Activated CD4-positive, alpha-beta T cell treated with anti-CD3 and anti-CD28 coated beads for 4 hours (primary cell): ENCODE measurements around the gene AAMDC.
"Not testable (repeated sequence)": the region's sequence is repeated elsewhere in the genome, so short reads cannot be mapped to it uniquely, and the experiment has no call there.

Experiments used
- DNase-seq, 2 donors: peaks; one replicate each; pipeline ENCODE4 v3.0.0-alpha.2; 2020

The AAMDC gene

DNA sequence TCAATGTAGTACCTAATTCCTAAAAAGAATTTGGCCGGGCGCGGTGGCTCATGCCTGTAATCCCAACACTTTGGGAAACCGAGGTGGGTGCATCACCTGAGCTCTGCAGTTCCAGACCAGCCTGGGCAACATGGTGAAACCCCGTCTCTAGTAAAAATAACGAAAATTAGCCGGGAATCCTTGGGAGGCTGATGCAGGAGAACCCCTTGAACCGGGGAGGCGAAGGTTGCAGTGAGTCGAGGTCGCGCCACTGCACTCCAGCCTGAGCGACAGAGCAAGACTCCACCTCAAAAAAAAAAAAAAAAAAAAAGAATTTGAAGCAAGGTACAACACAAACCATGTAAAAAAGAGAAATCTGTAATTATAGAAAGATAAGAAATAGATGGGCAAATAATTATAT lies 1.2 kb downstream of the AAMDC start:
- DNase-seq, result not testable (repeated sequence)

DNA sequence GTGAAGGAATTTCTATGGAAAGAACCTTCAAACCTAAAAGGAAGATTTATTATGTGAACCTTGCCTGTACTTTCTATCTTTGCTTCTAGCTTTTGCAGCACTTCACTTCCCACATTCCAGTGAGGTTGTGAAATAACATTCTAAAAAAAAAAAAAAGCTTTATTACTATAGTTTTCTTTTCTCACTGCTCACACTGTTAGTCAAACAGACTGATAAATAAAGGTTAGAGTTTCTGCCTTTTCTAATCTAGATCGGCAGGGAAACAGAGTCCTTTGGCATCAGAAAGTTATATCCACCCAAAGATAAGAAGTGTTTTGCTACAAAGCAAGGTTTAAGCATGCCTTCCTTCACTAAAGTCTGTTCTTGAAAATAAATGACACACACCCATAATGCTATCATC lies 2.8 kb downstream of the AAMDC start:
- no peak for DNase-seq

DNA sequence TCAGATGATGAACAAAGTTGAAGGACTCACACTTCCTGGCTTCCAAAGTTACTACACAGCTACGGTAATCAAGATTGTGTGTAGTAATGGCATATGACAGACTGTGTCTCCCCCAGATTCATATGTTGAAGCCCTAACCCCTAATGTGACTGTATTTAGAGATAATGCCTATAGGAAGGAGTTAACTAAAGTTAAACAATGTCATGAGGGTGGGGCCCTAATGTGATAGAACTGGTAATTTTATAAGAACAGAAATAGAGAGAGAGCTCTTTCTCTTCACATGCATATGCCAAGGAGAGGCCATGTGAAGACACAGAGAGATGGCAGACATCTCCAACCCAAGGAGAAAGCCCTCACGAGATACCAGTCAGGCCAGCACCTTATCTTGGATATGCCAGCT lies 8.0 kb downstream of the AAMDC start:
- DNase-seq, result no peak

DNA sequence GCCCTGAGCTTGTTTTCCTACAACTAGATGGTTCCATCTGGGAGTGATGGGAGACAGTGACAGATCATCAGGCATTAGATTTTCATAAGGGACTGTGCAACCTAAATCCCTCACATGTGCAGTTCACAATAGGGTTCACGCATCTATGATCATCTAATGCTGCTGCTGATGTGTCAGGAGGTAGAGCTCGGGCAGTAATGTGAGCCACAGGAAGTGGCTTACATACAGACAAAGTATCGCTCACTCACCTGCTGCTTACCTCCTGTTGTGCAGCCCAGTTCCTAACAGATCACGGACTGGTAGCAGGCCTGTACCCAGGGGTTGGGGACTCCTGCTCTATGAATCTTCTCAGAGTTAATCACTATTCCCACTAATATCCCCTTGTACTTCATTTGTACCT lies 12.4 kb downstream of the AAMDC start:
- DNase-seq, result no peak

DNA sequence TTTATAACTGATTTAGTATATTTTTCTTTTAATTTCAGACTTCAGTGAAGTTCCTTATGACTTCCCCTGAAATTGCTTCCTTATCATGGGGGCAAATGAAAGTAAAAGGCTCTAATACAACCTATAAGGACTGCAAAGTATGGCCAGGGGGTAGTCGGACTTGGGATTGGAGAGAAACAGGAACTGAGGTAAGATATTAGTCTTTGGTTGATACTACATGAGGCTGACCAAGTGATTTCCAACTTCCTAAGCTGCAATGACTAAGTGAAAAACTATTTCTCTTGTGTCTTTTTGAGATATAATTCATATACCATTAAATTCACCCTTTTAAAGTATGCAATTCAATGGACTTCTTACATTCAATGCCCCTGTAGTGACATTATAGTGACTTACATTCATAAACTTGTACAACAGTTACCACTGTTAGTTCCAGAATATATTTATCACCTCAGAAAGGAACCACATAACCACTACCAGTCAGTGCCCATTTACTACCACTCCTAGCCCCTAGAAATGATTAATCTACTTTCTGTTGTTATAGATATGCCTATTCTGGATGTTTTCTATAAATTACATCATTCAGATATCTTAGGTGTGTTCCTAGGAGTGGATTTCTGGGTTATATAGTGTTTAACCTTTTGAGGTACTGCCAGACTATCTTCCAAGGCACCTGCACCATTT lies 21.6 kb downstream of the AAMDC start:
- DNase-seq, result no peak

DNA sequence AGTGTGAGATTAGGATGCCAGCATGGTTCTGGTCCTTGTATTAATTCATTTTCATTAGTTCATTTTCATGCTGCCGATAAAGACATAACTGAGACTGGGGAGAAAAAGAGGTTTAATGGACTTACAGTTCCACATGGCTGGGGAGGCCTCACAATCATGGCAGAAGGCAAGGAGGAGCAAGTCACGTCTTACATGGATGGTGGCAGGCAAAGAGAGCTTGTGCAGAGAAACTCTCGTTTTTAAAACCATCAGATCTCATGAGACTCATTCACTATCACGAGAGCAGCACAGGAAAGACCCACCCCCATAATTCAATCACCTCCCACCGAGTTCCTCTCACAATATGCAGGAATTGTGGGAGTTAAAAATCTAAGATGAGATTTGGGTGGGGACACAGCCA lies 22.8 kb downstream of the AAMDC start:
- not testable (repeated sequence) for DNase-seq

DNA sequence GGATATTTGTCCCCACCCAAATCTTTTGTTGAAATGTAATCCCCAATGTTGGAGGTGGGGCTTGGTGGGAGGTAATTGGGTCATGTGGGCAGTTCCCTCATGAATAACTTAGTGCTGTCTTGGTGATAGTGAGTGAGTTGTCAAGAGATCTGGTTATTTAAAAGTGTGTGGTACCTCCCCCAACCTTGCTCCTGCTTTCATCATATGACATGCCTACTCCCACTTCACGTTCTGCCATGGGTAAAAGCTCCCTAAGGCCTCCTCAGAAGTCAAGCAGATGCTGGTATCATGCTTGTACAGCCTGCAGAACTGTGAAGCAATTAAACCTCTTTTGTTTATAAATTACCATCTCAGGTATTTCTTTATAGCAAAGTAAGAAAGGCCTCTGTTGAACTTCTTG lies 30.6 kb downstream of the AAMDC start:
- no peak for DNase-seq

DNA sequence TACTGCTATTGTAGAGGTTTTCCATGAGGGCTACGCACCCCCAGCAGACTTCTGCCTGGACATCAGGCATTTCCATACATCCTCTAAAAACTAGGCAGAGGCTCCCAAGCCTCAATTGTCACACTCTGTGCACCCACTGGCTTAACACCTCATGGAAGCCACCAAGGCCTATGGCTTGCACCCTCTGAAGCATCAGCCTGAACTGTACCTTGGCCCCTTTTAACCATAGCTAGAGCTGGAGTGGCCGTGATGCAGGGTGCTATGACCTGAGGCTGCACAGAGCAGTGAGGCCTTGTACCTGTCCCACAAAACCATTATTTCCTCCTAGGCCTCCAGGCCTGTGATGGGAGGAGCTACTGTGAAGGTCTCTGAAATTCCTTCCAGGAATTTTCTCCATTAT lies 33.9 kb downstream of the AAMDC start:
- DNase-seq, result no peak

DNA sequence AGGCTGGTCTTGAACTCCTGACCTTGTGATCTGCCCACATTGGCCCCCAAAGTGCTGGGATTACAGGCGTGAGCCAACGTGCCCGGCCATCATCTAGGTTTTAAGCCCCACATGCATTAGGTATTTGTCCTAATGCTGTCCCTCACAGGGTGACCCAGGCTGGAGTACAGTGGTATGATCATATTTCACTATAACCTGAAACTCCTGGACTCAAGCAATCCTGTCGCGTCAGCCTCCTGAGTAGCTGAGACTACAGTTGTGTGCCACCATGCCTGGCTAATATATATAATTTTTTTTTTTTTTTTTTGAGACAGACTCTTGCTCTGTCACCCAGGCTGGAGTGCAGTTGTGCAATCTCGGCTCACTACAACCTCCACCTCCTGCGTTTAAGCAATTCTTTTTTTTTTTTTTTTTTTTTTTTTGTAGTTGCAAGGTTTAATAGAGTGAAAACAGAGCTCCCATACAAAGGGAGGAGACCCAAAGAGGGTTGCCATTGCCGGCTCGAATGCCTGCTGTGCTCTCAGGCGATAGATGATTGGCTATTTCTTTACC lies 37.0 kb downstream of the AAMDC start:
- not testable (repeated sequence) for DNase-seq

DNA sequence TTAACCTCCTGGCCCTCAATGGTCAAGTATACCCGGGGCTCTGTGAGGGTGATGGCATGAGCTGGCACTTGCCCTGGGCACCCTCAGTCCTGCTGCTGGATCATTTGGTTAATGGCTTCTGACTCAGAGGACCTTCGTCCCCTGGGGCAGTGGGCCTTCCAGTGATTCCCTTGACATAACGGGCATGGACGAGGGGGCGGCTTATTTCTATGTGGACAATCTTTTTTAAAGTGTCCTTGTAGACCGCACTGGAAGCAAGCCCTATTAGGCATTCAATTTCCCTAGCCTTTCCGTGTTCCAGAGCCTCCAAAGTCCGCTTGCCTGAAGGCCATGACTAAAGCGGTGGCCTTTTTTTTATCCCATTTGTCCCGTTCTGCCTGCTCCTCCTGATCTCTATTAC lies 40.5 kb downstream of the AAMDC start:
- DNase-seq, result not testable (repeated sequence)

DNA sequence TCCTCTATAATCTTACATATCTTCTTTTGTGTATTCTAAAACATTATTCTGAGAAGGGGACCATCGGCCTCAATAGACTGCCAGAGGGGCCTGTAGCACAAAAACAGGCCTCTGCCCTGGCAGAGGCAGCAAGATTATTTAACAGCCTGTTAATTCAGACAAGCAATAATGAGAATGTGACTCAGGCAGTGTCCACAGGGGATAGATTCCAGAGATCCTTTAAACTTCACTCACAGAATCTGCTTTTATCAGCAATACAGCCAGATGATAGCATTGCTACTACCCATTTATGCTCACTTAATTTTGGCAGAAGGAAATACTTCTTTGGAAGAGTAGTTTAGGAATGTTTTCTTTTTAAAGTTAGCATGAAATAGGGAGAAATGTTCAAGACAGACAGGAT lies 44.9 kb downstream of the AAMDC start:
- no peak for DNase-seq

DNA sequence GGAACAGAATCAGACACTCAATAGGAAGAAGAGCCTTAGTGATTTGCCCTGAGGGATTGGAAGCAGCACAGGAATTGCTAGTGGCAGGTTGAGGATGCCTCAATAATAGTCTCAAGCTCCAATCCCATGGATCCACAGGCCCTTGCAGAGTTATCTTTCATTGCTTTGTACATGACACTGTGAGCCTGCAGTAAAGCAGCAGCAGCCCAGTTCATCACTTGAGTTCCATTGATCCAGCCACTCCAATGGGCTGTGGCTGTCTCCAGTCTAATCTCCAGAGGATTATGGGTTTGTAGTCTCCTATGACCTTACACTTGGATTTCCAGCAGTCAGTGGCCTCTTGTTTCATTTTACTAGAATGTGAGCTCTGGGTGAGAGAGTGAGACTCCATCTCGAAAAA lies 45.4 kb downstream of the AAMDC start:
- no peak for DNase-seq

DNA sequence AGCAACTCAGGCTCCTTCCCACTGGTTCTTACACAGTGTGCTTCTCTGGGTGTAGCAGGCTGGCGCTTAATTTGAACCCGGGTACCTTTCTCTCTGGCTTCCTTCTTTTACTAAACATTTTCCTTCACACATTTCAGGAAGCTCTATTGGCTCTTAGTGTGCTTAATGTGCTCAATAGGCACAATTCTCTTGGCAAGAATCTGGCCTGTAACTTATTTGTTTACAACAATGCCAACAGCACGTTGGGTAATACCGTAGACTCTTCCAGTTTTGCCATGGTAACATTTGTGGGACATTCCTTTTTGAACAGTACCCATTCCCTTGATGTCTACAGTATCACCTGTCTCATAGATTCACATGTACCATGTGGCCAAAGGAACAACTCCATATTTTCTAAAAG lies 47.8 kb downstream of the AAMDC start:
- no peak for DNase-seq

DNA sequence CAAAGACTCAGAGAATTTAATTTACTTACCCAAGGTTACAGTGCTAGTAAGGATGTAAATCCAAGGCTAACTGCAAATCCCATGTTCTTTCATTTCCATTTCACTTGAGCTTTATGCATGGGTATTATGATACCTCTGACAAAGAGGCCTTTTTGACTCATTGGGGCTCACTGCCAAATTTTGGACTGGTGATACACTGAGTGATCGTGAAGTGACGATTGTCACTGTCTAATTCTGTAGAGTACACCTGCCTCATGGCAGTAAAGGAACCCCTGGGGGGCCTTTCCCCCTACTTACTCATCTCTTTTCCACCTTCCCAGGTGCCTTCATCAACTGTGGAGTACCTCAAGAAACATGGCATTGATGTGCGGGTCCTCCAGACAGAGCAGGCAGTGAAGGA lies 50.9 kb downstream of the AAMDC start:
- no peak for DNase-seq

DNA sequence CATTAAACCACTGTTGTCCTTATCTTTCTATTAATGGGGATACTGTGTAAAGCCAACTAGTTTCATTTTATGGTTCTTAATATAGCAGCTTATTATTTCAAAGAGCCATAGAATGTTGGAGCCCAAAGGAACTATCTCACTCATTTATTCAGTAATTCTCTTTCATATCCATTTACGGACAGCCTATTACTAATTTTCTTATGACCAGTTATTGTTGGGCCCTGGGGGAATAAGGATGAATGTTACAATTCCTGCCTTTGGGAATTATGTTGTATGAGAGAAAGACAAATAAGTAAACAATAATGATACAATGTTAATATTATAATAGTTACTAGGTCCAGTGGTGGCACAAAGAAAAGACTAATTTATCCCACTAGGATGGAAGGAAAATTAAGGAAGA lies 52.4 kb downstream of the AAMDC start:
- DNase-seq, result no peak

DNA sequence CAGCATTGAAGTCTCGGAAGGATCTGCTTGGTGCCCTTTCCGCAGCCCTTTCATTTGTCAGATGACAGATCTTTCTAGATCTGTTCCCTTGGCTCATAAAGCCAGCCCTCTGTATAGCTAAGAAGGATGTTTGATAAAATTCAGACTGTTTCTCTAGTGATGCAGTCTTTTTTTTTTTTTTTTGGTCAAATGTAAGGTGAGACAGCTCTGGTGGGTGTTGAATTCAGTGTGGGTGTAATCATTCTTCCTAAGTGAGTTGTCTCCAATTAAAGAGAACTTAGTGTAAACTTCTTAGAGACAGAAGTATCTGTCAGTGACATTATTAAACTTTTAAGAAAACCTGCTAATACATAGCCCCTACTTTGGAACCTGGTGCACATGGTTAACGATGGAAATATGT lies 53.3 kb downstream of the AAMDC start:
- DNase-seq, result no peak

DNA sequence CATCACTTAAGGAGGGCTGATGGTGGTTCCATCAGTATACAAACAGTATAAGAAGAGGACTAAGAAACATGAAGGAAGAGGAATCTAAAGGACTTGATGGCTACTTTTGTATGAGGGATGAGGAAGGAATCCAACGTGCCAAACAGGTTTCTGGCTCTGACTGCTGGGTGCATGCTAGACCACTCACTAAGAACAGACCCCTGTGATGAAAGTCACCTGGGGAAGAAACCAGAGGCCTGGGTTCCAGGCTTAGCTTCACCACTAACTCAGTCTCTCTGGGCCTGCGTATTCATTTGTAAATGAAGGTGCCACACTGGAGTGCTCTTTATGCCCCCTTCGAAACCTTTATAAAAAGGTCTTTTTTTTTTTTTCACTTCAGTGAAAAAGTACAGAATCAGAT lies 55.1 kb downstream of the AAMDC start:
- DNase-seq, result no peak

DNA sequence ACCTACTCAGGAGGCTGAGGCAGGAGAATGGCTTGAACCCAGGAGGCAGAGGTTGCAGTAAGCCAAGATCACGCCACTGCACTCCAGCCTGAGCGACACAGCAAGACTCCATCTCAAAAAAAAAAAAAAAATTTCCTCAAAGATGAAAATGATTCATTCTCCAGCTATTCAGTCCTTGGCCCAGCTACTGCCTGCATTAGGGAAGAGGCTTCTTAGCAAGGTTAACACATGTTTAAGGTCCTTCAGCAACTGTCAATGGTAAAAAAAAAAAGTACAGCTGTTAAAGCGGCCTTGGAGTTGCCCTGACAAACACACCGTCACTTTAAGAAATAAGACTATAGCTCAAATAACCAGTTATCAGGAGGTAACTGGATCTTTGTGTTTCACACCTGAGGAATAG lies 57.3 kb downstream of the AAMDC start:
- not testable (repeated sequence) for DNase-seq

DNA sequence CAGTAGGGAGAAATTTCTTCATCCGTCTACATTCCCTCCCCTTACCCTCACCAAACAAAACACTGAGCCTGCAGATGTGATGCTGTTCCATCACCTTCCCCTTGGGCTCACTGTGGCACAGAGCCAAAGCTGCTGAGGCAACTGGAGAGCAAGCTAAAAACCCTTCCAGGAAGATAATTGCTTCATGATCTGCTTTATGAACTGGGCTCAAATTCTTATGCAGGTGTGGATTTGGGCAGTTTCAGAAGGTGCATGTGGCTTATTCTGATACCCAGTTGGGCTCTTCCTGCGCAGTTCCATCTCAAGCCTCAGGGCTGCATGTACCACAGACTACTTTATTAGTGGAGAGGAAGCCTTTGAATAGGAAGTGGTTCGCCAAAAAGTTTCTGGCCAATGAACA lies 58.3 kb downstream of the AAMDC start:
- no peak for DNase-seq

DNA sequence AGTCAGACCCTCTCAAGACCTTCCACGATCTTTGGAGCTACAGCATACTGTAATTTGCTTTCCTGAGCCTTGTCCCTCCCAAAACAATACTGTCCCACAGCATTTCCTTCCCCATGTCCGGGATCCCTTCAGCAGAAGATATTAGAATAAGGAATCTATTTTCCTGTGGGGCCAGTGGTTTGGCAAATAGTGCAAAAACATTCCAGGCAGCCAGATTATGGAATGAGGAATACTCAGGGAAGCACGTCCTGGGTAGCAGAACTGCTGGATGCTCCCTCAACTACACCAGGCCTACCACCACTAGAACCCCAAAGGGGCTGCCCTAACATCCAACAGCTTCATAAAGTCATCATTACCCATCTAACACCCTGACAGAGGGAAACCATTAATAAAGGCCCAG lies 61.5 kb downstream of the AAMDC start:
- no peak for DNase-seq

DNA sequence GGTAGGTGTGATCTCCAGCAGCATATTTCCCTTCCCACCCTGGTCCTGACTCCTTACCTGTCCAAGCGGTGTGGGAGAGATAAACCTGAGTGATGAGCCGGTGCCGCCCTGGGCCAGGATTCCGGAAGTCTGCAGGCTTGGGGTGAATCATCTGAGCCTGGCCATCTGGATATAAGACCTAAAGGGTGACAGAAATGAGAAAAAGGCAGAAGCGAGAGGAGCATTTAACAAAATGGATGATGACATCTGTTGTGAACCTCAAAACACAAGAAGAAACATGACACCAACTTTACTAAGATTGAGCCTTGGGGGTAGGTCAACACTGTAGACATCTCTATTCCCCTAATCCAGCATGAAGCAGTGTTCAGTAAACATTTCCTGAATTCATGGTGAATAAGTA lies 62.8 kb downstream of the AAMDC start:
- no peak for DNase-seq

DNA sequence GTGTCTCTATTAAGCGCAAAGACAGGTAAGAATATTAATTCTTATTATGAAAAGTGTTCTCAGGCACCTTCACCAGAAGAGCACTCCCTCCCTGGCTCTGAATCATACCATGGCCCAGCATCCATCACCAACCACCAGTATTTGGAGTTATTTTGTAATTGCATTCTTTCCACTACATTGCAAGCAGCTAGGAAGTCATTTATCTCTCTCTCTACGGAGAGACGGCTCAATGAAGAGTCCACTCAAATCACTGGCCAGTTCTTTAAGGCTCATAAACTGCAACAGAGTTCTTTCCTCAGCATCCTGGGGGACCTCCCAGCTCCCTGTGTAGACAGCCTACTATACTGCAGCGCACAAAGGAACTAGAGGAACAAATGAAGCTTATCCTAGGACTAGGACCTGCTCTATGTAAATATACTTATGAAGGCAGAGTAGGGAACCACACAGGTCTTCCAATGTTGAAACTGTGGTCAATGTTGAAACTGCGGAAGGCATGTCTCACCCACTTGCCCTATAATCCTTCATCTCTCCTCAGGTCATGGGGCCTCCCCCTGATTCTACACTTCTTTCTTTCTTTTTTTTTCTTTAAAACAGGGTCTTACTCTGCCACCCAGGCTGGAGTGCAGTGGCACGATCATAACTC lies 63.4 kb downstream of the AAMDC start:
- no peak for DNase-seq

DNA sequence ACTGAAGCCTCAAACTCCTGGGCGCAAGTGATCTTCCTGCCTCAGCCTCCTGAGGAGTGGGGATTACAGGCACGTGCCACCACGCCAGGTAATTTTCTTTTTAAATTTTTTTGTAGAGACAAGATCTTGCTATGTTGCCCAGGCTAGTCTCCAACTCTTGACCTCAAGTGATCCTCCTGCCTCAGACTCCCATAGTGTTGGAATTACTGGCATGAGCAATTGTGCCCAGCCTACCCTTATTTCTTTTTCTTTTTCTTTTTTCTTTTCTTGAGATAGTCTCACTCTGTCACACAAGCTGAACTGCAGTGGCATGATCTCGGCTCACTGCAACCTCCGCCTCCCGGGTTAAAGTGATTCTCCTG lies 63.9 kb downstream of the AAMDC start:
- DNase-seq, result no peak

DNA sequence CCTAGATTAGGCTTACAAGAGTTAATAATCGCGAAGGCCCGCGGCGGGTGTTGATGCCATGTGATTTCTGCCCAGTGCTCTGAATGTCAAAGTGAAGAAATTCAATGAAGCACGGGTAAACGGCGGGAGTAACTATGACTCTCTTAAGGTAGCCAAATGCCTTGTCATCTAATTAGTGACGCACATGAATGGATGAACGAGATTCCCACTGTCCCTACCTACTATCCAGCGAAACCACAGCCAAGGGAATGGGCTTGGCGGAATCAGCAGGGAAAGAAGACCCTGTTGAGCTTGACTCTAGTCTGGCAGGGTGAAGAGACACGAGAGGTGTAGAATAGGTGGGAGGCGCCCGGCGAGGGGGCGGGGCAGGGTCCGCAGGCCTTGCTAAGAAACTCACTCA lies 65.5 kb downstream of the AAMDC start:
- DNase-seq, result no peak

DNA sequence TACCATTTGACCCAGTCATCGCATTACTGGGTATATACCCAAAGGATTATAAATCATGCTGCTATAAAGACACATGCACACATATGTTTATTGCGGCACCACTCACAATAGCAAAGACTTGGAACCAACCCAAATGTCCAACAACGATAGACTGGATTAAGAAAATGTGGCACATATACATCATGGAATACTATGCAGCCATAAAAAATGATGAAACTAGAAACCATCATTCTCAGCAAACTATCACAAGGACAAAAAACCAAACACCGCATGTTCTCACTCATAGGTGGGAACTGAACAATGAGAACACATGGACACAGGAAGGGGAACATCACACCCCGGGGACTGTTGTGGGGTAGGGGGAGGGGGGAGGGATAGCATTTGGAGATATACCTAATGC lies 68.1 kb downstream of the AAMDC start:
- DNase-seq, result not testable (repeated sequence)
